IMR-90 (cell line): ENCODE data around the gene PI16. TPM values are rescaled to one million over a fixed set of nuclear protein-coding genes. Genes with fewer than 3 reads are reported as not detected.

ENCODE experiments used
- ATAC-seq: fragments of 200-7000 bp; cut with Tn5 transposase; 2 replicates; pipeline ENCODE4 v1.9.1; 2020; ENCODE audit warnings: low read depth, mild to moderate bottlenecking, moderate library complexity
- BruUV-seq: library from RNA; stranded (reverse); fragments of 400-500 nt; replicated peaks from 2 replicates; lab custom pipeline; 2021; lab: Mats Ljungman, UMichigan
- CTCF ChIA-PET: fragments of 300-600 bp; formaldehyde crosslinking; extraction: SDS; loops from one replicate; lab custom pipeline; 2021; ENCODE audit warnings: antibody characterized with exemption; lab: Yijun Ruan, JAX
- POLR2A ChIA-PET: fragments of 300-600 bp; sonication (Branson Sonifier 250); formaldehyde crosslinking; loops from one replicate; lab custom pipeline; 2022; ENCODE audit warnings: antibody characterized with exemption; ENCODE audit not compliant: unreplicated experiment; lab: Charles Lee
- DNase-seq: peaks from one replicate; pipeline ENCODE4 v3.0.0; 2013
- H2AFZ ChIP-seq: replicated peaks from 2 replicates; pipeline ENCODE3; 2013; ENCODE audit warnings: low read length, mild to moderate bottlenecking; ENCODE audit not compliant: poor library complexity
- H2AK5ac ChIP-seq: 2 replicates; pipeline ENCODE4 v1.6.1; 2013; ENCODE audit warnings: low read depth, low read length, inconsistent platforms
- H2AK9ac ChIP-seq: replicated peaks from 2 replicates; pipeline ENCODE3; 2013; ENCODE audit warnings: mild to moderate bottlenecking, low read depth, low read length, moderate library complexity; ENCODE audit not compliant: poor library complexity
- H2BK120ac ChIP-seq: 2 replicates; pipeline ENCODE4 v1.6.1; 2013; ENCODE audit warnings: low read depth, low read length, inconsistent platforms
- H2BK15ac ChIP-seq: 3 replicates; pipeline ENCODE4 v1.6.1; 2013; ENCODE audit warnings: low read depth, low read length, inconsistent platforms
- H2BK20ac ChIP-seq: 2 replicates; pipeline ENCODE4 v1.6.1; 2013; ENCODE audit warnings: low read depth, mild to moderate bottlenecking, inconsistent platforms, low read length, moderate library complexity
- H2BK5ac ChIP-seq: 2 replicates; pipeline ENCODE4 v1.6.1; 2013; ENCODE audit warnings: mild to moderate bottlenecking, low read depth, low read length, inconsistent platforms; ENCODE audit not compliant: poor library complexity, severe bottlenecking
- H3K14ac ChIP-seq: replicated peaks from 2 replicates; pipeline ENCODE4 v1.6.1; 2013; ENCODE audit warnings: low read depth, low read length, inconsistent platforms
- H3K18ac ChIP-seq: 2 replicates; pipeline ENCODE4 v1.6.1; 2013; ENCODE audit warnings: low read depth, low read length, control low read depth
- H3K23ac ChIP-seq: 2 replicates; pipeline ENCODE4 v1.6.1; 2013; ENCODE audit warnings: low read depth, low read length, inconsistent platforms
- H3K27ac ChIP-seq: 2 replicates; pipeline ENCODE4 v1.5.1; 2013; ENCODE audit warnings: mild to moderate bottlenecking, control low read depth, low read length; ENCODE audit not compliant: insufficient read depth
- H3K27me3 ChIP-seq: 2 replicates; pipeline ENCODE4 v1.6.1; 2013; ENCODE audit warnings: low read length; ENCODE audit not compliant: control insufficient read depth, insufficient read depth
- H3K36me3 ChIP-seq: 2 replicates; pipeline ENCODE4 v1.6.1; 2013; ENCODE audit warnings: low read length, mixed read lengths; ENCODE audit not compliant: control insufficient read depth, insufficient read depth
- H3K4ac ChIP-seq: 2 replicates; pipeline ENCODE4 v1.6.1; 2013; ENCODE audit warnings: low read depth, low read length, inconsistent platforms
- H3K4me1 ChIP-seq: 2 replicates; pipeline ENCODE4 v1.6.1; 2013; ENCODE audit warnings: low read length, mixed read lengths; ENCODE audit not compliant: control insufficient read depth, insufficient read depth
- H3K4me2 ChIP-seq: 2 replicates; pipeline ENCODE4 v1.6.1; 2013; ENCODE audit warnings: low read depth, mild to moderate bottlenecking, control low read depth, low read length, moderate library complexity
- H3K4me3 ChIP-seq: 2 replicates; pipeline ENCODE4 v1.5.1; 2013; ENCODE audit warnings: low read depth, mild to moderate bottlenecking, control low read depth, low read length, moderate library complexity; ENCODE audit not compliant: insufficient read depth
- H3K56ac ChIP-seq: 2 replicates; pipeline ENCODE4 v1.6.1; 2013; ENCODE audit warnings: low read length, inconsistent platforms; ENCODE audit not compliant: insufficient read depth; ENCODE audit errors: extremely low read depth
- H3K79me1 ChIP-seq, 2 experiments: 2 replicates each; pipeline ENCODE4 v1.6.1; 2013; ENCODE audit warnings: low read length in 2 of 2, inconsistent platforms in 1 of 2, low read depth in 1 of 2
- H3K9ac ChIP-seq: 2 replicates; pipeline ENCODE4 v1.6.1; 2013; ENCODE audit warnings: low read depth, low read length, control low read depth
- H3K9me1 ChIP-seq: 2 replicates; pipeline ENCODE4 v1.6.1; 2013; ENCODE audit warnings: low read length, inconsistent platforms; ENCODE audit not compliant: insufficient read depth
- H3K9me3 ChIP-seq: 2 replicates; pipeline ENCODE4 v1.6.1; 2013; ENCODE audit warnings: low read length; ENCODE audit not compliant: control insufficient read depth, insufficient read depth
- H4K20me1 ChIP-seq: 2 replicates; pipeline ENCODE4 v1.6.1; 2013; ENCODE audit warnings: low read length, inconsistent platforms; ENCODE audit not compliant: insufficient read depth
- H4K5ac ChIP-seq: 2 replicates; pipeline ENCODE4 v1.6.1; 2013; ENCODE audit warnings: mild to moderate bottlenecking, low read depth, low read length, control low read depth
- H4K8ac ChIP-seq, 2 experiments: 2 replicates each; pipeline ENCODE4 v1.6.1; 2013; ENCODE audit warnings: low read depth in 2 of 2, low read length in 2 of 2, control low read depth in 1 of 2, inconsistent platforms in 1 of 2
- H4K91ac ChIP-seq: 2 replicates; pipeline ENCODE4 v1.6.1; 2013; ENCODE audit warnings: low read depth, low read length, inconsistent platforms; ENCODE audit not compliant: insufficient read depth
- CHD1 ChIP-seq: IDR thresholded peaks from 2 replicates; pipeline ENCODE4 v1.6.1; 2012; ENCODE audit warnings: low read depth, low read length, improper control_type of control experiment
- MXI1 ChIP-seq: IDR thresholded peaks from 2 replicates; pipeline ENCODE4 v1.6.1; 2012; ENCODE audit warnings: low read depth, mild to moderate bottlenecking, low read length, moderate library complexity, borderline replicate concordance
- WGBS, 2 experiments: methylation state at CpG; one replicate each; pipeline versions ENCODE4 v1.1.5 to v1.1.7; 2013; ENCODE audit warnings: missing lambda C conversion rate in 2 of 2; ENCODE audit not compliant: insufficient read length in 1 of 2; ENCODE audit errors: extremely low coverage in 2 of 2; 5-methylcytosine and 5-hydroxymethylcytosine counted together
- dilution Hi-C: fragments of 300-500 bp; cut with HindIII; formaldehyde crosslinking; loops from one replicate; pipeline ENCODE4 v1.14.3; 2018; ENCODE audit warnings: low sequenced_read_pairs; ENCODE audit not compliant: unreplicated experiment
- in situ Hi-C: fragments of 300-500 bp; cut with MboI; formaldehyde crosslinking; loops from 3 replicates; pipeline ENCODE4 v1.14.3; 2019; ENCODE audit warnings: low sequenced_read_pairs, inconsistent platforms, mixed read lengths
- intact Hi-C: fragments of 100-400 bp; cut with micrococcal nuclease; formaldehyde crosslinking; loops from 2 replicates; pipeline ENCODE4 v1.10.0; 2022
- polyA plus RNA-seq, 3 experiments: library from polyadenylated mRNA; depleted of rRNA; stranded (reverse); fragments of >200 nt; gene quantifications; 2 replicates each; pipeline ENCODE4 v1.2.3, GENCODE V29; 2012; ENCODE audit warnings: low replicate concordance in 1 of 3
- total RNA-seq: library from RNA; depleted of rRNA; stranded (reverse); fragments of >200 nt; gene quantifications from 2 replicates; pipeline ENCODE4 v1.2.3, GENCODE V29; 2012

The PI16 gene
- total and polyA plus RNA-seq, 2 of the 4 experiments (the other 2 are of a cell fraction): 0.21 TPM; not detected in 1

GRCh38 chr6:36998723-36999038 lies 44.1 kb downstream of the PI16 start:
- H4K20me1 ChIP-seq: no peaks in the 10 kb centered on the region

More at GRCh38 chr6:36998723-36999038, 44.1 kb downstream of the PI16 start:
- BruUV-seq: no TSS peak
- no CpG with 5 or more reads among the region's 8 CpGs for WGBS, 2 experiments
- Histone ChIP-seq H3K23ac (no peak overlapping the region), H3K27ac (no peak overlapping the region), H3K9me3 (no peaks in the 10 kb centered on the region), H4K91ac (no peak overlapping the region), H4K8ac (no peak overlapping the region), H2AK5ac (no peak overlapping the region), H3K56ac (no peak overlapping the region), H3K4me3 (no peak overlapping the region), H3K9me1 (no peaks in the 10 kb centered on the region), H3K79me1 (no peaks in the 10 kb centered on the region), H2AK9ac (no peak overlapping the region), H3K18ac (no peak overlapping the region), H2BK20ac (no peak overlapping the region), H2BK15ac (no peak overlapping the region), H3K14ac (no peak overlapping the region), H3K27me3 (peaks cover 43% of the 10 kb centered on the region), H2BK5ac (no peak overlapping the region), H3K9ac (no peak overlapping the region), H3K4me1 (no peaks in the 10 kb centered on the region), H3K4ac (no peak overlapping the region), H4K5ac (no peak overlapping the region), H2AFZ (no peak overlapping the region), H3K36me3 (no peaks in the 10 kb centered on the region), H3K4me2 (no peak overlapping the region), H2BK120ac (no peak overlapping the region)
- dilution Hi-C loops: no loop called here
- ATAC-seq: no peak
- in situ Hi-C loops: no loop called here
- DNase-seq: no peak
- TF ChIP-seq CHD1 (no peak), MXI1 (no peak)
- intact Hi-C loops: no loop called here
- ChIA-PET POLR2A (no interaction called here), CTCF (no interaction called here)
